ENCODE data around the gene OR2AG1.

Gene OR2AG1

GRCh38 chr11:6738590-6738989 is 44.2 kb upstream of the OR2AG1 start:
- TF ChIP-seq CTCF (IDR thresholded peaks at IDR 0.05; ENCODE audit: control insufficient read depth, insufficient read depth, low read depth, low read length, missing control alignments), result no peak
- no peak for DNase-seq (ENCODE audit: low read depth)
- no peak overlapping the region for H3K4me3 ChIP-seq (ENCODE audit: control insufficient read depth, low read depth, low read length)

- no peak for DNase-seq (ENCODE audit: low read depth)
- no peak for TF ChIP-seq CTCF (IDR thresholded peaks at IDR 0.05; ENCODE audit: control insufficient read depth, insufficient read depth, low read depth, low read length, missing control alignments)
- no peak overlapping the region for H3K4me3 ChIP-seq (ENCODE audit: control insufficient read depth, low read depth, low read length)
Measured at GRCh38 chr11:6742260-6742659, 40.6 kb upstream of the OR2AG1 start.

GRCh38 chr11:6745018-6745417 is 37.8 kb upstream of the OR2AG1 start:
- no peak overlapping the region for H3K4me3 ChIP-seq (ENCODE audit: control insufficient read depth, low read depth, low read length)
- no peak for TF ChIP-seq CTCF (IDR thresholded peaks at IDR 0.05; ENCODE audit: control insufficient read depth, insufficient read depth, low read depth, low read length, missing control alignments)
- no peak for DNase-seq (ENCODE audit: low read depth)

- no peak for DNase-seq (ENCODE audit: low read depth)
- no peak overlapping the region for H3K4me3 ChIP-seq (ENCODE audit: control insufficient read depth, low read depth, low read length)
- no peak for TF ChIP-seq CTCF (IDR thresholded peaks at IDR 0.05; ENCODE audit: control insufficient read depth, insufficient read depth, low read depth, low read length, missing control alignments)
Measured at GRCh38 chr11:6745465-6746015, 37.3 kb upstream of the OR2AG1 start.

GRCh38 chr11:6746086-6746618 is 36.7 kb upstream of the OR2AG1 start:
- no peak overlapping the region for H3K4me3 ChIP-seq (ENCODE audit: control insufficient read depth, low read depth, low read length)
- no peak for TF ChIP-seq CTCF (IDR thresholded peaks at IDR 0.05; ENCODE audit: control insufficient read depth, insufficient read depth, low read depth, low read length, missing control alignments)
- DNase-seq (ENCODE audit: low read depth), result no peak

GRCh38 chr11:6746626-6747025 is 36.2 kb upstream of the OR2AG1 start:
- no peak overlapping the region for H3K4me3 ChIP-seq (ENCODE audit: control insufficient read depth, low read depth, low read length)
- DNase-seq (ENCODE audit: low read depth), result no peak
- no peak for TF ChIP-seq CTCF (IDR thresholded peaks at IDR 0.05; ENCODE audit: control insufficient read depth, insufficient read depth, low read depth, low read length, missing control alignments)

All from AG09309 (cell line).